DND-41 (cell line): ENCODE data around the gene CFAP77.

Experiments used
- CTCF ChIP-seq: IDR thresholded peaks from 2 replicates; pipeline ENCODE4 v1.5.1; 2012; ENCODE audit warnings: borderline replicate concordance, low read length, moderate library complexity, mild to moderate bottlenecking; ENCODE audit not compliant: poor library complexity, severe bottlenecking; ENCODE audit errors: extremely low read depth
- EZH2 ChIP-seq: IDR thresholded peaks from 3 replicates; pipeline ENCODE4 v1.6.1; 2012; ENCODE audit warnings: borderline replicate concordance, low read depth, mild to moderate bottlenecking, moderate library complexity, low read length, inconsistent platforms; ENCODE audit not compliant: severe bottlenecking

- no peak for TF ChIP-seq CTCF
- TF ChIP-seq EZH2, result no peak
Measured at GRCh38 chr9:132381966-132382541, 28.0 kb upstream of the CFAP77 start.
